ENCODE measurements around the gene VAV2. TPM values are rescaled to one million over a fixed set of nuclear protein-coding genes. Genes with fewer than 3 reads are reported as not detected.

Gene VAV2
- total RNA-seq, 1 experiment from 2014 or later, result 24.7 TPM

- no peaks in the 10 kb centered on the region for H3K4me1 ChIP-seq (ENCODE audit: control insufficient read depth, insufficient read depth, low read length)
- no peak for ATAC-seq
- H3K36me3 ChIP-seq (ENCODE audit: control insufficient read depth, insufficient read depth, low read length), result no peaks in the 10 kb centered on the region
- H3K4me3 ChIP-seq (ENCODE audit: low read depth in 2 of 2, low read length in 2 of 2), result no peak overlapping the region
- no peak overlapping the region for H3K27ac ChIP-seq (ENCODE audit: low read length)
- POLR2A ChIA-PET, result no interaction called here
- in situ Hi-C loops (cut with HindIII; ENCODE audit: low pct_unique_long_range_greater_than_20kb, low sequenced_read_pairs), result no loop called here
- intact Hi-C loops (cut with micrococcal nuclease; ENCODE audit: unreplicated experiment), result no loop called here
- CTCF ChIA-PET, result no interaction called here
- H3K9me3 ChIP-seq (ENCODE audit: control insufficient read depth, insufficient read depth, low read depth, low read length), result no peaks in the 10 kb centered on the region
- BruUV-seq (replicated peaks), result no TSS peak
- no peaks in the 10 kb centered on the region for H3K27me3 ChIP-seq (ENCODE audit: control insufficient read depth, insufficient read depth, low read length)
- TF ChIP-seq SIN3A (IDR thresholded peaks at IDR 0.05; ENCODE audit: borderline replicate concordance, insufficient read depth, low read depth, low read length) (no peak), REST (IDR thresholded peaks at IDR 0.05; ENCODE audit: insufficient read depth in 1 of 2, low read depth in 2 of 2, low read length in 1 of 2) (no peak), TCF7L2 (IDR thresholded peaks at IDR 0.05; ENCODE audit: low read depth, low read length) (no peak), CTCF (IDR thresholded peaks at IDR 0.05) (no peak), POLR2AphosphoS5 (IDR thresholded peaks at IDR 0.05; ENCODE audit: low read depth, low read length) (no peak)
- no peak for DNase-seq (ENCODE audit: low read depth, low spot score)
Measured at GRCh38 chr9:133774799-133775198, 217.3 kb downstream of the VAV2 start.

GRCh38 chr9:133773889-133774655 lies 218.1 kb downstream of the VAV2 start:
- ATAC-seq (no peak), DNase-seq (ENCODE audit: low read depth, low spot score) (no peak)
- Histone ChIP-seq H3K4me1 (ENCODE audit: control insufficient read depth, insufficient read depth, low read length) (no peaks in the 10 kb centered on the region), H3K36me3 (ENCODE audit: control insufficient read depth, insufficient read depth, low read length) (no peaks in the 10 kb centered on the region), H3K4me3 (ENCODE audit: low read depth in 2 of 2, low read length in 2 of 2) (no peak overlapping the region), H3K9me3 (ENCODE audit: control insufficient read depth, insufficient read depth, low read depth, low read length) (no peaks in the 10 kb centered on the region), H3K27ac (ENCODE audit: low read length) (no peak overlapping the region), H3K27me3 (ENCODE audit: control insufficient read depth, insufficient read depth, low read length) (no peaks in the 10 kb centered on the region)
- in situ Hi-C loops (cut with HindIII; ENCODE audit: low pct_unique_long_range_greater_than_20kb, low sequenced_read_pairs) (no loop called here), intact Hi-C loops (cut with micrococcal nuclease; ENCODE audit: unreplicated experiment) (no loop called here)
- POLR2A ChIA-PET, result no interaction called here
- TF ChIP-seq POLR2AphosphoS5 (IDR thresholded peaks at IDR 0.05; ENCODE audit: low read depth, low read length), result no peak
- no peak for TF ChIP-seq REST (IDR thresholded peaks at IDR 0.05; ENCODE audit: insufficient read depth in 1 of 2, low read depth in 2 of 2, low read length in 1 of 2)
- no peak for TF ChIP-seq SIN3A (IDR thresholded peaks at IDR 0.05; ENCODE audit: borderline replicate concordance, insufficient read depth, low read depth, low read length)
- TF ChIP-seq TCF7L2 (IDR thresholded peaks at IDR 0.05; ENCODE audit: low read depth, low read length), result no peak
- no peak for TF ChIP-seq CTCF (IDR thresholded peaks at IDR 0.05)
- CTCF ChIA-PET, result no interaction called here
- BruUV-seq (replicated peaks), result no TSS peak
